ENCODE data around the gene COL7A1. TPM values are rescaled to one million over a fixed set of nuclear protein-coding genes. Genes with fewer than 3 reads are reported as not detected.

Gene COL7A1
- total RNA-seq, 2 experiments from 2014 or later = 4.1 to 10.8 TPM

- H3K4me3 ChIP-seq (ENCODE audit: low read depth, low read length, poor library complexity, severe bottlenecking) = peak within 1 kb of the TSS; percentile 94
- ChIA-PET POLR2A (interaction anchor here (1.2 kb wide), 1 partner anchor 174 kb away, joined by 3 read pairs; no protein-coding TSS in a partner anchor), CTCF (ENCODE audit: unreplicated experiment) (interaction anchor here (0.5 to 0.7 kb wide), 2 partner anchors 209 to 1671 kb away, joined by 3 to 8 read pairs; no protein-coding TSS in a partner anchor)
- H4K20me1 ChIP-seq (ENCODE audit: insufficient read depth, low read length) = no peaks in the 10 kb centered on the region
- H3K9me2 ChIP-seq (ENCODE audit: insufficient read depth, low read length) = no peaks in the 10 kb centered on the region
- intact Hi-C loops (cut with micrococcal nuclease; ENCODE audit: unreplicated experiment) = loop anchor here (1.0 to 2.0 kb wide), 2 partner anchors 26 to 53 kb away; partner anchors contain the start of genes CELSR3 and SLC26A6
- peak within 1 kb of the TSS; percentile 95 for H2AFZ ChIP-seq (ENCODE audit: low read length)
- H3K36me3 ChIP-seq (ENCODE audit: insufficient read depth, low read length) = peaks cover 36% of the 10 kb centered on the region
- TF ChIP-seq EZH2phosphoT487 (IDR thresholded peaks at IDR 0.05; ENCODE audit: borderline replicate concordance, low read depth, low read length) = no peak
- TF ChIP-seq CTCF (conservative IDR thresholded peaks at IDR 0.05; ENCODE audit: low read length) = peak; percentile 71
- H3K27ac ChIP-seq (ENCODE audit: low read depth, low read length, poor library complexity, severe bottlenecking) = peak within 1 kb of the TSS; percentile 53
- H3K4me1 ChIP-seq (ENCODE audit: insufficient read depth, low read length, poor library complexity, severe bottlenecking) = peaks cover 15% of the 10 kb centered on the region
- BruUV-seq (replicated peaks) = no TSS peak
- H3K4me2 ChIP-seq (ENCODE audit: low read length) = peak within 1 kb of the TSS; percentile 93
- H3K79me2 ChIP-seq (ENCODE audit: insufficient read depth, low read depth, low read length) = peaks cover 20% of the 10 kb centered on the region
- H3K9me3 ChIP-seq (ENCODE audit: low read length) = no peaks in the 10 kb centered on the region
- DNase-seq (ENCODE audit: low spot score) = peak; percentile 95
Observed at GRCh38 chr3:48609088-48610005, 14.2 kb upstream of the COL7A1 start, which contains the start of gene UQCRC1. TSS of gene UQCRC1 (minus strand) at chr3:48609646. CDS start at chr3:48609620, 26 bp downstream.

DNA sequence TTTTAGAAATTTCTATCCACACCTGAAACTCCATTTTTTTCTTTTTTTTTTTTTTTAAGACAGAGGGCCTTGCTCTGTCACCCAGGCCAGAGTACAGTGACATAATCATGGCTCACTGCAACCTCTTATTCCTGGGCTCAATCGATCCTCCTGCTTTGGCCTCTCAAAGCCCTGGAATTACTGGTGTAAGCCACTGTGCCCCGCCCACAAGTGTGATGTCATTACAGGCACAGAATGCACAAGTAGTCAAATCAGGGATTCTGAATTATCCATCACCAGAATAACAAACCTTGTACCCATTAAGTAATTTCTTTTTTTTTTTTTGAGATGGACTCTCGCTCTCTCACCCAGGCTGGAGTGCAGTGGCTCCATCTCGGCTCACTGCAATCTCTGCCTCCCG lies 12.4 kb upstream of the COL7A1 start:
- Histone ChIP-seq H3K36me3 (ENCODE audit: insufficient read depth, low read length) (peaks cover 54% of the 10 kb centered on the region), H2AFZ (ENCODE audit: low read length) (no peak overlapping the region), H3K27ac (ENCODE audit: low read depth, low read length, poor library complexity, severe bottlenecking) (no peak overlapping the region), H3K4me1 (ENCODE audit: insufficient read depth, low read length, poor library complexity, severe bottlenecking) (peaks cover 15% of the 10 kb centered on the region), H3K4me2 (ENCODE audit: low read length) (no peak overlapping the region), H3K9me3 (ENCODE audit: low read length) (no peaks in the 10 kb centered on the region), H4K20me1 (ENCODE audit: insufficient read depth, low read length) (no peaks in the 10 kb centered on the region), H3K79me2 (ENCODE audit: insufficient read depth, low read depth, low read length) (peaks cover 20% of the 10 kb centered on the region), H3K4me3 (ENCODE audit: low read depth, low read length, poor library complexity, severe bottlenecking) (no peak overlapping the region), H3K9me2 (ENCODE audit: insufficient read depth, low read length) (no peaks in the 10 kb centered on the region)
- intact Hi-C loops (cut with micrococcal nuclease; ENCODE audit: unreplicated experiment) = no loop called here
- no peak for TF ChIP-seq CTCF (conservative IDR thresholded peaks at IDR 0.05; ENCODE audit: low read length)
- no peak for TF ChIP-seq EZH2phosphoT487 (IDR thresholded peaks at IDR 0.05; ENCODE audit: borderline replicate concordance, low read depth, low read length)
- no TSS peak for BruUV-seq (replicated peaks)
- ChIA-PET CTCF (ENCODE audit: unreplicated experiment) (no interaction called here), POLR2A (no interaction called here)
- DNase-seq (ENCODE audit: low spot score) = no peak

DNA sequence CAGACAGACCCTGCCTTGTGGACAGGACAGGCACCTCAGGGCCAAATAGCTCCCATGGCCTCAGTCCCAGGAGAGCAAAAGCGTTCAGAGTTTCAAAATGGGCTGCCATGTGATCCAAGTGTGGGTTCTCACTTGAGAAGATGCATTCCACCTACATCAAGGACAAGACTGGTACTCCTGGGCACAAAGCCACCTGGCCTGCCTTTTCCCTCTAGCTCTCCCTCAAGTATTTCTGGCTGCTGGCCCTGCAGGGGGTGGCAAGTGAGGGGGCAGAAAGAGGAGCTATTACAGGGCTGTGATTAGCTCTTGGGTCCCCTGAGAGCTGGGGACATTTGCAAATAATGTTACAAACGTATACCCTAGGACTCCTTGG lies 6.5 kb upstream of the COL7A1 start:
- Histone ChIP-seq H2AFZ (ENCODE audit: low read length) (no peak overlapping the region), H4K20me1 (ENCODE audit: insufficient read depth, low read length) (no peaks in the 10 kb centered on the region)

More for the DNA sequence above, 6.5 kb upstream of the COL7A1 start:
- Histone ChIP-seq H3K27ac (ENCODE audit: low read depth, low read length, poor library complexity, severe bottlenecking) (no peak overlapping the region), H3K9me2 (ENCODE audit: insufficient read depth, low read length) (no peaks in the 10 kb centered on the region), H3K4me3 (ENCODE audit: low read depth, low read length, poor library complexity, severe bottlenecking) (no peak overlapping the region), H3K9me3 (ENCODE audit: low read length) (no peaks in the 10 kb centered on the region), H3K79me2 (ENCODE audit: insufficient read depth, low read depth, low read length) (no peaks in the 10 kb centered on the region), H3K4me2 (ENCODE audit: low read length) (no peak overlapping the region), H3K36me3 (ENCODE audit: insufficient read depth, low read length) (peaks cover 91% of the 10 kb centered on the region), H3K4me1 (ENCODE audit: insufficient read depth, low read length, poor library complexity, severe bottlenecking) (no peaks in the 10 kb centered on the region)
- POLR2A ChIA-PET = interaction anchor here (0.7 kb wide), 1 partner anchor 29 kb away, joined by 3 read pairs; no protein-coding TSS in a partner anchor
- BruUV-seq (replicated peaks) = no TSS peak
- no peak for DNase-seq (ENCODE audit: low spot score)
- intact Hi-C loops (cut with micrococcal nuclease; ENCODE audit: unreplicated experiment) = no loop called here
- TF ChIP-seq EZH2phosphoT487 (IDR thresholded peaks at IDR 0.05; ENCODE audit: borderline replicate concordance, low read depth, low read length) (no peak), CTCF (conservative IDR thresholded peaks at IDR 0.05; ENCODE audit: low read length) (no peak)
- CTCF ChIA-PET (ENCODE audit: unreplicated experiment) = no interaction called here
